Diencephalon (tissue), 1 donor: ENCODE results near the gene VPS39. TPM values are rescaled to one million over a fixed set of nuclear protein-coding genes. Genes with fewer than 3 reads are reported as not detected.

Experiments
- small RNA-seq: library from RNA; depleted of rRNA; stranded (forward); fragments of <200 nt; gene quantifications from one replicate; pipeline ENCODE3, GENCODE V24; 2014
- total RNA-seq: library from RNA; depleted of rRNA; stranded (reverse); fragments of >200 nt; gene quantifications from one replicate; pipeline ENCODE4 v1.2.3, GENCODE V29; 2014

VPS39 gene
- total RNA-seq, result 56.5 TPM

DNA sequence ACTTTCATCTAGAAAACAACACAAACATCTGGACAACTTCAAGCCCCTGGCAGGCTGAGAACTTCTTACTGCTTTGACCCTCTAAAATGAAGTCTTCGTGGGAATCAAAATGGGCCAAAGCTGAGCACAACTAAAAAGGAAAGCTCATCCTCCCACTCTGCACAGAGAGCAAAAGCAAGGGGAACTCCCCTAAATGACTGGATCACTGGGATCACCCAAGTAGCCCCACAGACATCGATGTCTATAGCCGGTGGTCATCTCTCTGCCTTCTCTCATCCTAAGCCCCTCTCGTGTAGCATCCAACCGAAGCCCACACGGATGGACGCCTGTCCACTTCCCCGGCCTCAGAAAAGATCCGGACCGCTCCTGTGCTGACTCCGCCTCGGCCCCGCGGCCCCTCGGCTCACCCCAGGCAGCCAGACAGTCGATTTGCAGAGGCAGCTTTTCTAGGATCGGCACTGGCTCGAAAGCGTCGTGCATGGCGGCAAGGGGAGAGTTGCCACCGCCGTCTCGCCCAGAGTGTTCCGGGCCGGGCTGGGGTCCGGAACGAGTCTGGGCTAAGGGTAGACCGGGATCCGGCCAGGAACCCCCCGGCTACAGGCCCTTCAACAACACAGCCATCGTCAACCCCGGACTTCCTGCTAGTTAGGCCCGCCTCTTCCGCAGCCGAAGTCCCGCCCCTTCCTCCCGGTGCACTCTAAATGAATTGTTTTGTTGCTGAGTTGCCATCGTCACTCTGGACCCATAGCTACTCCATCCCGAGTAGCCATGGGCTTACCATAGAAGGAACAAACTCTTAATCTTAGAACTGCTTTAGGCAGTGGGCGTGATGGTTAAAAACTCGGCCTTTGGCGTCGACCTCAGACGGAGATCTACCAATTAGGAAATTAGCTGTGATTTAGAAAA lies at the start of gene VPS39:
Gene VPS39, minus strand, starts transcription at position 631 of the 906 bp plus-strand sequence. Its CDS starts 151 bp downstream, at position 480.

GRCh38 chr15:42156243-42156922 lies 51.7 kb downstream of the VPS39 start, which contains the start of gene PLA2G4F:
Gene PLA2G4F (minus strand): TSS chr15:42156636. CDS start chr15:42156549, 87 bp downstream.

Small RNAs within 50 kb of the gene (small RNA-seq; reads per million reads assigned to genes)
- 0.18 reads per million for gene MIR627

Other genes with a start within 250 kb of the VPS39 start
- gene EHD4, start 235.7 kb downstream of the VPS39 start, total RNA-seq, result 6.2 TPM
- gene PLA2G4E, start 187.3 kb downstream of the VPS39 start, total RNA-seq, result not detected
- under 0.01 TPM for gene PLA2G4D, start 113.7 kb downstream of the VPS39 start, total RNA-seq
- not detected for gene PLA2G4F, start 51.7 kb downstream of the VPS39 start, total RNA-seq
- 12.9 TPM for gene GANC, start 64.9 kb upstream of the VPS39 start, total RNA-seq
- gene TMEM87A, start 65.1 kb upstream of the VPS39 start, total RNA-seq, result 75.4 TPM
- gene CAPN3, start 151.2 kb upstream of the VPS39 start, total RNA-seq, result 2.5 TPM